ENCODE data around the gene TEX101.
A peak's percentile ranks its signal among the peaks of the same experiment; 100 is the strongest.

TEX101 gene

DNA sequence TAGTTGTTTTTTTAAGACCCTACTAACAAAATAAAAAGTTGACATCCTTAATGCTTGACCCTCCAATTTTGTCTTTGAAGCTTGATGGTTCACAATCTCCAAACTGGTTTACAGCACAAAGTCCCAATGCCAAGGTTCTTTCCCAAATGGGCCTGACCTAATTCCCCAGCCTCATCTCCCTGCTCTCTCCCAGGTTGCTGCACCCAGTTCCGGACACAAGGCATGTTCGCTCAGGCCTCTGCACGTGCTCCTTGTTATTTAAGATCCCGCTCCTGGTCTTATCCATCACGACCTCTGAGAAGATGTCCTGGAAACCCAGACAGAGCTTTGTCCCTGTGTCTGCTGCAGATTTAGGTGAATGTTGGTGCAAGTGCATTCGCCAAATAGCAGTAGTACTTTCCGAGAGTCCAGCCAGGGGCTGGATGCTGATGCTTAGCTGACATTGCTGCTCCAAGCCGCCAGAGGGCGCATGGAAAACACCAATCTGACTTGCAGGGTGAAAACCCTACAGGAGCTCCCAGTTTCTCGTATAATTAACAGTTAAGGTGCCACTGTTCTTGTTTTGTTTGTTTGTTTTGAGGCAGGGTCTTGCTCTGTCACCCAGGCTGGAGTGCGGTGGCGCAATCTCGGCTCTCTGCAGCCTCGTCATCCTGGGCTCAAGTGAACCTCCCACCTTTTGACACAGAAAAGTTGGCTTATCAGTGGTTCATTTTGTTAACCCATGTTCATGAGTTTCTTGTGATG is 32.2 kb downstream of the TEX101 start:
- no peak for DNase-seq (ENCODE audit: low read depth, low spot score)

DNA sequence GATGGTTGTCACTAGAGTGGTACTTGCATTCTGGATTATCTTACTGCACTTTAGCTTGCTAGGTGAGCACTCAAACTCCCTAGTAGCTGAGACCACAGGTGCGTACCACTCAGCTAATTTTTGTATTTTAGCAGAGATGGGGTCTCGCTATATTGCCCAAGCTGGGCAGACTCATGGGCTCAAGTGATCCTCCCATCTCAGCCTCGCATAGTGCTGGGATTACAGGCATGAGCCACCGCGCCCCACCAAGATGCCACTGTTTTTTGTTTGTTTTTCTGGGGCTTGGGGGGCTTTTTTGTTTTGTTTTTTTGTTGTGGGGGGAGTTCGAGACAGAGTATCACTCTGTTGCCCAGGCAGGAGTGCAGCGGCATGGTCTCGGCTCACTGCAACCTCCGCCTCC is 33.0 kb downstream of the TEX101 start:
- DNase-seq (ENCODE audit: low read depth, low spot score) = no peak

DNA sequence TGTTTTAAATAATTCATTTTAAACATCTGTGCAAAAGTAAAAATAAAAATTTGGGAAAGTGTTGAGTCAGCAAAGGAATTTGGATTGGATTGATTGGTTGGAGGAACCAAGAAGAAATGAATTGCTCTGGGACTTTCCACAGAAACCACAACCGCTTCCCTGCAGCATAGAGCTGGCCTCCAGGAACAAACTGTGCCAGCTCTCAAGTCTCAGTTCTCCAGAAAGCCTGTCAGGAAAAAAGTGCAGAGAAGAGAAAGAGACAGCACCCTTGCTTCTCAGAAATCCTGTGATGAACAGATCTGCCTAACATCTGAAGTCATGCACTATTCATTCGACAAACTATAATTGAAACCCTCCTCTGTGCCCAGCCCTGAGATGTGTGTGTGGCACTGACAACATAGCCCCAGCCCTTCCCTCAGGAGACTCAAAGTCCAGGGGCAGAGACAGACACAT is 35.9 kb downstream of the TEX101 start:
- DNase-seq (ENCODE audit: low read depth, low spot score) = no peak

DNA sequence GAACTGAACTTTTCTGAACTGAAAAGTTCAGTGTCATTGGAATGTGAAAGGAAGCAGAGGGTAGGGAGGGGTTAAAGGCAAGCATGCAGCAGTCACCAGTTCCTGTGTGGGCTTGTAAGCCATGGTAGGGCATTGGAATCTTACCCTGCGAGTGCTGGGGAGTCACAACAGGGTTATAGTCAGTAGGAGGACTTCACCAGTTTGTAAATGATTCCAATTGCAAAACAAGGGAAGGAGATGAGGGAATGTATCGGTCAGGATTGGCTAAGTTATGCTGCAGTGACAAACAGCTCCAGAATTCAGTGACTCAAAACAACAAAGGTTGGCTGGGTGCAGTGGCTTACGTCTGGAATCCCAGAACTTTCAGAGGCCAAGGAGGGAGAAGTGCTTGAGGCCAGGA is 37.9 kb downstream of the TEX101 start:
- no peak for DNase-seq (ENCODE audit: low read depth, low spot score)

DNA sequence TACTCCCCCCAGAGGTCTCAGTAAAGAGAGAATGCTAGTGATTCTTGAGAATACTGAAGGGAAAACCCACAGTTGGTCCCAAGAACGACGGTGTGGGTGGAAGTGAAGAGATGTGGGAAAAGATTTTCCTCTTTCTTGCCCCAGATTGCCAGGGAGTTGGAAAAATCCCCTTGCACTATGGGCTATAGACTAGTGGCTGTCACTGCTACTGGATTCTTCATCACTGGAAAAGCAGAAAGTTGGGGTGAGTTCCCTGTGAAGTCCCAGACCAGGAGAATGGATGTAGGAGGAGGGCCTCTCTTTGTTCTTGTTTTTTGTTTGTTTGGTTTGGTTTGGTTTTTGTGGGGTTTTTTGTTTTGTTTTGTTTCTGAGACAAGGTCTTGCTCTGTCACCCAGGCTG is 39.3 kb downstream of the TEX101 start:
- DNase-seq (ENCODE audit: low read depth, low spot score) = no peak

DNA sequence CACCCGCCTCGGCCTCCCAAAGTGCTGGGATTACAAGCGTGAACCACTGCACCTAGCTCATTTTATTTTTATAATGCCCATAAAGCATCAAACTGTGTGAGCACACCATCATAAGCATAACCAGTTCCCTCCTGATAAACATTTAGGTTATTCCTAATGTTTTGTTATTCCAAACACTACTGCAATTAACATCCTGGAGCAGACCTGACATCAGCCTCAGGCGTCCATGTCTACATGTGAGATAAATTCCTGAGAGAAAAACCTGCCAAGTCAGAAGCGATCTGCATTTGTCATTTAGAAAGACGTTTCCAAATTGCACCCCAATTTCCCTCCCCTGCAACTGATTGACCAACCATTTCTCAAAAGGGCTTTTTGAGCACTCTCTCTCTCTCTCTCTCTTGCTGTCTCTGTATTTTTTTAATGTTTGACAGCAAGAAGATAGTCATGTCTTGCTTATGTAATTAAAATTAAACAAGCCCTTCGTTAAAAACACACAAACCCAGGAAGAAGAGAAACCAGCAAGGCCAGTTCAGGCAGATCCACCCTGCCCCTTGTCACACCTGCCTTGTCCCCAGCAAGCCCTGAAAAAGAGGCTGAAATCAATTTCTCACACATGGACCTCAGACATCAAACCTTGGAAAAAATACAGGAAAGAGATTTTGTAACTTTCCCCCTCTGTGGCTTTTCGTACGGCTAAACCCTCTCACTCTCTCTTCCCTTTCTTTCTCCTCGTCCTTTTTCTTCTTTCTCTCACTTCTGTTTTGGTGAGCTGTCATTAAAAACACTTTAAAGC is 40.8 kb downstream of the TEX101 start:
- DNase-seq (ENCODE audit: low read depth, low spot score) = no peak

DNA sequence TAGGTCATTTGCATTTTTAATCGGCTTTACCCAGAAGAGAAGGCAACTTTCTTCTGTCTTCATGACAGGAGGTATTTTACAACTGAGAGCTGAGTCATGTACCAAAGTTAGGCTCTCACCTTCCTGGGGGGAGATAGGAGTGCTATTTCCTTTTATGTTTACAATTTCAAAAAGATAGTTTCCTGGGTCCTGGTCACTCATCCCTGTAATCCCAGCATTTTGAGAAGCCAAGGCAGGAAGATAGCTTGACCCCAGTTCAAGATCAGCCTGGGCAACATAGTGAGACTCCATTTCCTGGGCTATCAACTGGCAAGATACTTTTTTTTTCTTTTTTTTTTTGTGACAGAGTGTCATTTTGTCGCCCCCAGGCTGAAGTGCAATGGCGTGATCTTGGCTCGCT is 43.1 kb downstream of the TEX101 start:
- DNase-seq (ENCODE audit: low read depth, low spot score) = no peak

DNA sequence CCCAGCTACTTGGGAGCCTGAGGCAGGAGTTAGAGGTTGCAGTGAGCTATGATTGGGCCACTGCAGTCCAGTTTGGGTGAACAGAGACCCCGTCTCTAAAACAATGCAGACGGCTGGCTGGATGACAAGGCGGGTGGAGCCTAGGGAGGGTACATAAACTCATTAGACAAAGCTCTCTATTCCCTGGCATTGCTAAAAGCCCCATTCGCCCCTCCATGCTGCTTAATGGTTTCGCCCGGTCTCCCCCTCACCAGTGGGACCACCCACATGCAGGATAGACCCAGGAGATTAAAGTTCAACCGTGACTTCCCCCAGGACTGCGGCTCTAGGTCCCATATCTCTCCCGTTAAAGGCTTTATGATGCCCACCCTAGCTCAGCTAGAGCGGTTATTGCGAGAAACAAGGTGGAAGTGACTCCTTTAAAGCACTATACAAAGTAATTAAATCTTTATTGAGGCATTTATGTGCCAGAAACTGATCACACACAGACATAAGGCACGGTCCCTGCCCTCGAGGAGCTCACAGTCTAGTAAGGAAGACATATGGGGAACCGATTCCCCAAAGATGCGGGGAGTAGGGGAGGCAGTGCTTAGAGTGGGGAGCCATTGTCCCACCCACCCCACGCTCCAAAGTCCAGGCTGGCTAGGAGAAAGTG is 45.8 kb downstream of the TEX101 start:
- no peak for DNase-seq (ENCODE audit: low read depth, low spot score)

DNA sequence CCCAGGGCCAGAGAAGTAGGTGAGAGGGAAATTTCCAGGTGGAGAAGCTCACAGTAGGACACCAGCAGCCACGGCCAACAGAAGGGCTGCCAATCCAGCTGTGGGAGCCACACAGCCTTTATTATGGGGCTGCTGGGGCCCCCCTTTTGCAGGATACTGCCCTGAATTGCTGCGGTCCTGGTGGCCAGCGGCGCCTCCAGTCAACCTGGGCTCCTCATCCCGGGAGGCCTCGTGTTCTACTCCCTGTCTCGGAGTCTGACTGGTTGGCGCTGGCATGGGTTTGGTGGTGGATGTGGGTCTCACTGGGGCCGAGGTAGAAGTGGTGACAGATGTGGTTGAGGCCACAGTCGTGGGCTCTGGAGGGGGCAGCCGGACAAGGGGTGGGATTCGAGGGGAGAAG is 46.6 kb downstream of the TEX101 start:
- DNase-seq (ENCODE audit: low read depth, low spot score) = no peak

DNA sequence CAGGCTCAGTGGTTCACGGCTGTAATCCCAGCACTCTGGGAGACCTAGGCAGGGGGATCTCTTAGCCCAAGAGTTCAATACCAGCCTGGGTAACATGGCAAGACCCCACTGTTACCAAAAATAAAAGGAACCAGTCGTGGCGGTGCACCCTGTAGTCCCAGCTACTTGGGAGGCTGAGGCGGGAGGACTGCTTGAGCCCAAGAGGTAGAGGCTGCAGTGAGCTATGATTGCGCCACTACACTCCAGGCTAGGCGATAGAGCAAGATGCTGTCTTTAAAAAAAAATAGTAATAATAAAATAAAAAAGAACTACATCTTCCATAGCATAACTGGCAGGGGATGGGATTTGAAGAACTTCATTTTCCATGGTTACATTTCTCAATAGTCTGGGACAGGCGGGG is 47.7 kb downstream of the TEX101 start:
- no peak for DNase-seq (ENCODE audit: low read depth, low spot score)

DNA sequence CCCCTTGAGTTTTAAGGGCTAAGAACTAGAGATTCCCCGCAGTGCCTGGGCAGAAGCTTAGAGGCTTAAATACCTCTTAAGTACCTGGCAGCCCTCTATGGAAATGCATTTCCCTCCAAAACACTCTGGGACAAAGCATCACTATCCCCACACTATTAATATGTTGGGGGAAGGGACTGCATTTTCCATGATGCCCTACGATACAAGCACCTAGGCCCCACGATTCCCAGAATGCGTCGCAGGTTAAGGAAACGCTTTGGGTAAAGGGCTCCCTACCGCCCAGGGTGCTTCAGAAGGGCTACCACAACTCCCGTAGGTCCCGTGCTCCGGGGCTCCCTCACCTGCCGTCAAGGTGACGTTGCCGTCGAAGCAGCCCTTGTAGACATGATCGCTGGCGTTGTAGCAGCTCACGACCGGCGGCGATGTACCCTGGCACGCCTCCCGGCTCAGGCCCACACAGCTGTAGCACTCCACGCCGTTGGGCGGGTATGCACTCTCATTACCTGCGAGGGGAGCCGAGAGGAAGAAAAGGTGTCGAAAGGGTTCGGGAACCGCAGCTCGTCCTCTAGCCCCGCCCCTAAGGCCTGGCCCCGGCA is 48.2 kb downstream of the TEX101 start:
- DNase-seq (ENCODE audit: low read depth, low spot score) = no peak

DNA sequence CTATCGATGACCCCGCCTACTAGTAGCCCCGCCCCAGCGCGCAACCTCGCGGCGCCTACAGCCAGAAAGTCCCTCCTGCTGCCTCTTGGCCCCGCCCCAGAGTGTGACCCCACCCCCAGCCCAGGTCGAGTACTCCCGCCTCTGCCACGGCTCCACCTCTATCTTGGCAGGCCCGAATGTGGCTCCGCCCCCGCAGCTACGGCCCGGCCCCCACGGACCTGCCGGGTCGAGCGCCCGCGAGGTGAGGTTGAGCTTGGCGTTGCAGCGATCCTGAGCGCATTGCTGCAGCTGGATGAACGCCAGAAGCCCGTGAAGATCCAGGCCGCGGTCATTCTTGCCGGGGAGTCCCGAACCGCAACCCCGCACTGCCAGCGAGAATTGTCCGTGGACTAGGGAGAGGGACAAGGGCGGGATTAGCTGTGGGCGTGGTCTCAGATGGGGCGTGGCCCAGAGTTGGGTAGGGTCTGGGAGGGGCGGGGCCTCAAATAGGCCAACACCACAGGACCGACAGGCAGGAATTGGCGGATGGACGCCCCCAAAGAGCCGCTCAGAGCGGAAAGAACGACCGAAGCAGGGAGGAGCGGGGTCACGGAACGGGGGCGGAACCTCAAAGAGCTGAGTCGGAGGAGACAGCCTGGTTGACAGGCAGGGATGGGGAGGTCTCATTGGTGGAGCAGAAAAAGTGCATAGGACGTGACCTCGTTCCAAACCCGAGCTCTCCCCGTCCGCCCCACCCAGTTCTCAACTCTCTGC is 48.9 kb downstream of the TEX101 start:
- DNase-seq (ENCODE audit: low read depth, low spot score) = peak; percentile 89

DNA sequence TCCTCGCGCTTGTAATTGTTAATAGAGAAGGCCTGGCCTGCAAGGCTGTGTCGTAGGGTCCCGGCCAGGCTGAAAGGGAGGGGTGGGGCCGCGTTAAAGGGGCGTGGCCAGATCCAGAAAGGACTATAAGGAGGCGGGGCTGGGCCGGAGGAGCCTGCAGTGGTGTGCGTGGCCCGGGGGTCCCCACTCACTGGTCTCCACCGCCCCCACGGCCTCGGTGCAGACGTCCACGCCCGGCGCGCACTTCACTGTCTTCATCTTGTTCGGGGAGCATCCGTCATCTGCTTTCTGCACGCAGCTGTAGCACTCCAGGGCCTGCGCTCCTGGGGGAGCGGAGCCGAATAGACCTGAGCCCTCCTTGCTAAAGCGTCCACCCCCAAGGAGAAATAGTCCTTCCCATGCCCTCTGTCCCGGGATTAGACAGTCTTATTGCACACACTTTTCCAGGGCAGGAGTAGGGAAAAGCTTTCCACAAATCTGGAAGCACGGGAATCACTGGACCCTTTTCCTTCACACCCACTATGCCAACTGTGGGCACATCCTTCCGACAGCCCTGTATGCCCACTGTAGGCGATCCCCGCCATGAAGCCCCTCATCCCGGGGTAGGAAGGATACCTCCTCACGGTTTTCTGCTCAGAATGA is 49.6 kb downstream of the TEX101 start:
- no peak for DNase-seq (ENCODE audit: low read depth, low spot score)

DNA sequence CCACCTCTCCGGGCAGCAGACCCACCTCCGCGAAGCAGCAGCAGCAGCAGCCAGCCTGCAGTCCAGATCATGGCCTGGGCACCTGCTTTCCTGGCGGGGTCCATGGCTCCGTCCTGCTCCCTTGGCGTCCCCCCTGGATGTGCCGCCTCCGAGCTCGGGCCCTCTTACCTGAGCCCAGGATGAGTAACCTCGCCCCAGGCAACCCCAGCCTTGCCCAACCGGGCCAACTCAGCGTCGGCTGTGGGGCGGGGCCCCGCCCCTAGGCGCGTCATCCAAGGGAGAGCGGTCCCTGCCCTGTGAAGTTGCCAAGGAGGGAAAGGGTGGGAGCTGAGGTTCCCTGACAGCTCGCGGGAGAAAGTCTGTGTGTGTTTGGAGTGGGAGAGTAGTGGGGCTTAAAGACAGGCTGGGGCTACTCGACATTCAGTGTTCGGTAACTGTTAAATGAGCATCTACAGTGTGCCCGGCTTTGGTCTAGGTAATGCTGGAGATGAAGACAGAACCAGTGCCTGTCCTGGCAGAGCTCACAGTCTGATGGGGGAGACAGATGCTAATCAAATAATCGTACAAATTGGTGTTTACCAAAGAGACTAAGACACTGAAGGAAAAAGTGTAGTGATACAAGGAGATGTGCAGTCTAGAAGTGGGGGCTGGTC is 50.9 kb downstream of the TEX101 start, which contains the start of gene LYPD3:
TSS of gene LYPD3 (minus strand) at position 141 of the 653 bp plus-strand sequence. CDS start at position 104, 37 bp downstream.
- no peak for DNase-seq (ENCODE audit: low read depth, low spot score)

DNA sequence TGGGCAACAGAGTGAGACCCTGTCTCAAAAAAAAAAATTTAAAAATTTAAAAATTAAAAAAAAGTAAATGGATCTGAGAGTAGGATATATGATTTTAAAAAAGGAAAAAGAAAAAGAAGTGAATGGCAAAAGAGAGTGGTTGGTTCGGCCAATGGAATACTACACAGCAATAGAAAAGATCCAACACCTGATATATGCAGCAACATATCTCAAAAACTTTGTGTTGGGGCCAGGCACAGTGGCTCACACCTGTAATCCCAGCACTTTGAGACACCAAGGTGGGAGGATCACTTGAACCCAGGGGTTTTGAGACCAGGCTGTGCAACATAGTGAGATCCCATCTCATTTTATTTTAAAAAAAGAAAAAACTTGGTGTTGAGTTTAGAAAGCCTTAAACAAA is 52.1 kb downstream of the TEX101 start:
- no peak for DNase-seq (ENCODE audit: low read depth, low spot score)

DNA sequence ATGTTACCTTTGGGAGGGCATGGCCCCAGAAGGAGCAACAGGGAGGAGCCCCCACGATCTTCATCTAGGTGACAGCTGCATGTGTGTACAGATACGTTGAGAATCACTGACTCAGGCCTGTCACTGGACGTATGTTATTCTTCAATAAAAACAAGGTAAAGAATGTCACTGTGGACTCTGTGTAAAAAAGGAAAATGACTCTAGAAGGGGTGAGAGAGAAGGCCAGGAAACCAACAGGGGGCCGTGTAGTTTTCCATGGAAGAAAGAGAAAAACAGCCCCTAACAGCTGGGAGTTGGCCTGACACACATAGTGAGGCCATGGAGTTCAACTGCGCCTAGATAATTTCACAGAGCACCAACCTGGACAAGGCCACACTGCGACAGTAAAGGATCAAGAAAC is 52.6 kb downstream of the TEX101 start:
- no peak for DNase-seq (ENCODE audit: low read depth, low spot score)

DNA sequence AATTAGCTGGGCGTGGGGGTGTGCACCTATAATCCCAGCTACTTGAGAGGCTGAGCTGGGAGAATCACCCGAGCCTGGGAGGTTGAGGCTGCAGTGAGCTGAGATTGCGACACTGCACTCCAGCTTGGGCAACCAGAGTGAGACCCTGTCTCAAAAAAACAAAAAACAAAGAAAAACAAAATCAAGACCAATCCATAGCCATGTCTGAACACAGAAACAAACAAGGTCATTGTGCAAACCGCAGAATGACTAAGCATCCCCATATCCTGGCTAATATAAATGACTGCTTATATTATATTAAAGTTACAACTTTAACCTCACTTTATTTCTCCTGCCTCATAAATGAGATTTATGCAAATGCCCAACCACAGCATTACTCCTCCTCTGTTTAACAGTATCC is 53.0 kb downstream of the TEX101 start:
- no peak for DNase-seq (ENCODE audit: low read depth, low spot score)
